Sigmoid colon (tissue), 4 donors: ENCODE data around the gene GZF1.

Experiments used
- EP300 ChIP-seq, 4 donors: sonication (generic); formaldehyde crosslinking; IDR thresholded peaks; one replicate each; pipeline ENCODE4 v1.6.1; 2017; ENCODE audit warnings: antibody characterized with exemption in 4 of 4
- POLR2A ChIP-seq, 2 donors: fragments of 450-650 bp; IDR thresholded peaks; one replicate each; pipeline ENCODE4 v1.6.1; 2016; ENCODE audit warnings: antibody characterized with exemption in 2 of 2, mild to moderate bottlenecking in 2 of 2, moderate library complexity in 2 of 2
- POLR2AphosphoS5 ChIP-seq, 4 donors: sonication (generic); formaldehyde crosslinking; IDR thresholded peaks; one replicate each; pipeline ENCODE4 v1.6.1; 2017; ENCODE audit warnings: antibody characterized with exemption in 4 of 4

- TF ChIP-seq POLR2AphosphoS5 (IDR thresholded peaks at IDR 0.05) (no peak), EP300 (IDR thresholded peaks at IDR 0.05) (no peak), POLR2A (IDR thresholded peaks at IDR 0.05) (no peak)
Measured at GRCh38 chr20:23331450-23332350, 30.3 kb upstream of the GZF1 start.
